ENCODE results near the gene CDH4. TPM values are rescaled to one million over a fixed set of nuclear protein-coding genes. Genes with fewer than 3 reads are reported as not detected.

CDH4 gene
- polyA plus RNA-seq, 4 donors: 0.09 to 4.1 (median 0.25) TPM

DNA sequence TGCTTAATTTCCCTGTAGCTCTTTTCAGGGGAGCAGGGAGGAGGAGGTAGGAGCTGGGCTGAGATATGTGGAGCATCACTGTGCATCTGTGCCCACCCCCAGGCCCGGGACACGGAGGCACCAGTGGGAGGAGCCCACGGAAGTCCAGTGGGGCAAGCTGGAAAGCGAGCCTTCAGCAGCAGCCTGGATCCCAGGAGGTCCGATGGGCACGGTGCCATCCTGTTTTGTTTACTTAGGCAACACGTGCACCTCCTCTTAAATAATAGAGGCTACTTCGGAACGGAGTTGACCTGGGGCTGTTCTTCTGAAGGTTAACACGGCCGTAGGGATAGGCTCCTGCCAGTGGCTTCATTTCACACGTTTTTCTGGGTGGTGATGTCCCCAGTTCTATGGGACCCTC, 51.6 kb downstream of the CDH4 start:
- no peak for FAIRE-seq
- no peaks in the 10 kb centered on the region for H3K27me3 ChIP-seq (ENCODE audit: control insufficient read depth in 3 of 3, insufficient read depth in 3 of 3, low read length in 3 of 3)
- H3K27ac ChIP-seq (ENCODE audit: low read depth in 1 of 3, low read length in 2 of 3): no peak overlapping the region

DNA sequence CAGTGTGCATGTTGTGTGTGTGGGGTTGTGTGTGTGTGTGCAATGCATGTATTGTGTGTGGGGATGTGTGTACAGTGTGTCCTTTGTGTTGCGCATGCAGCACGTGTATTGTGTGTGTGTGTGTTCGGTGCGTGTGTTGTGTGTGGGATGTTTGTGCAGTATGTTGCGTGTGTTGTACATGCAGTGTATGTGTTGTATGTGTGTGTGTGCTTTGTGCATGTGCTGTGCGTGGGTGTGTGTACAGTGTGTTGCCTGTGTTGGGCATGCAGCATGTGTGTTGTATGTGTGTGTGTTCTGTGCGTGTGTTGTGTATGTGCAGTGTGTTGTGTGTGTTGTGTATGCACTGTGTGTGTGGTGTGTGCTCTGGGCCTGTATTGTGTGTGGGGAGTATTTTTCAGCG, 52.7 kb downstream of the CDH4 start:
- Histone ChIP-seq H3K4me3 (ENCODE audit: low read depth in 1 of 3, low read length in 3 of 3) (no peak overlapping the region), H3K27ac (ENCODE audit: low read depth in 1 of 3, low read length in 2 of 3) (no peak overlapping the region), H3K4me1 (ENCODE audit: control insufficient read depth in 3 of 3, insufficient read depth in 2 of 3, low read depth in 1 of 3, low read length in 2 of 3) (no peaks in the 10 kb centered on the region), H3K36me3 (ENCODE audit: control insufficient read depth in 3 of 3, insufficient read depth in 2 of 3, low read depth in 1 of 3, low read length in 3 of 3) (no peaks in the 10 kb centered on the region), H3K27me3 (ENCODE audit: control insufficient read depth in 3 of 3, insufficient read depth in 3 of 3, low read length in 3 of 3) (no peaks in the 10 kb centered on the region), H3K9me3 (ENCODE audit: control insufficient read depth in 2 of 2, insufficient read depth in 1 of 2, low read depth in 1 of 2, low read length in 1 of 2) (no peaks in the 10 kb centered on the region)
- DNase-seq (no peak), FAIRE-seq (no peak)
- 90 to 98% (median 95%) methylated on average over 8 of the region's 8 CpGs for WGBS, 3 donors

More for the DNA sequence above, 51.6 kb downstream of the CDH4 start:
- Histone ChIP-seq H3K4me3 (ENCODE audit: low read depth in 1 of 3, low read length in 3 of 3) (no peak overlapping the region), H3K4me1 (ENCODE audit: control insufficient read depth in 3 of 3, insufficient read depth in 2 of 3, low read depth in 1 of 3, low read length in 2 of 3) (no peaks in the 10 kb centered on the region), H3K36me3 (ENCODE audit: control insufficient read depth in 3 of 3, insufficient read depth in 2 of 3, low read depth in 1 of 3, low read length in 3 of 3) (no peaks in the 10 kb centered on the region), H3K9me3 (ENCODE audit: control insufficient read depth in 2 of 2, insufficient read depth in 1 of 2, low read depth in 1 of 2, low read length in 1 of 2) (no peaks in the 10 kb centered on the region)
- WGBS, 3 donors: 61 to 75% (median 74%) methylated on average over 11 to 12 of the region's 12 CpGs
- DNase-seq: no peak

DNA sequence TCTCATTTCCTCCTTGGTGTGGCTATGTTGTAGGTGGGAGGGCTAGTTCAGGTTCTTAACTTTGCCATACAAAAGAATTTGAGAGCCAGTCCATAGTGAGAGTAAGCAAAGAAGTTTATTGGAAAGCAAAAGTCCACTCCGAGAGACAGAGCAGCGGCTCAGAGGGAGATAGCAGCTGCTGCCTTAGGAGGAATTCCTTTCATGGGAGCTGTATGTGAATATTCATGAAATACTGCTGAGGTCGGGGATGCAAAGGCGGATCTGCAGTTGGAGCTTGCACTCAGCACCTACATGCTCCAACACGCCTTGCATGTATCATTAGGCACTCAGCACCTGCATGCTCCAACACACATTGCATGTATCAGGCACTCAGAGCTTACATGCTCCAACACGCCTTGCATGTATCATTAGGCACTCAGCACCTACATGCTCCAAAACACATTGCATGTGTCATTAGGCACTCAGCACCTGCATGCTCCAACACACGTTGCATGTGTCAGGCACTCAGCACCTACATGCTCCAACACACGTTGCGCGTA, 54.9 kb downstream of the CDH4 start:
- Histone ChIP-seq H3K4me1 (ENCODE audit: control insufficient read depth in 3 of 3, insufficient read depth in 2 of 3, low read depth in 1 of 3, low read length in 2 of 3) (no peaks in the 10 kb centered on the region), H3K36me3 (ENCODE audit: control insufficient read depth in 3 of 3, insufficient read depth in 2 of 3, low read depth in 1 of 3, low read length in 3 of 3) (no peaks in the 10 kb centered on the region), H3K9me3 (ENCODE audit: control insufficient read depth in 2 of 2, insufficient read depth in 1 of 2, low read depth in 1 of 2, low read length in 1 of 2) (no peaks in the 10 kb centered on the region), H3K27ac (ENCODE audit: low read depth in 1 of 3, low read length in 2 of 3) (no peak overlapping the region), H3K27me3 (ENCODE audit: control insufficient read depth in 3 of 3, insufficient read depth in 3 of 3, low read length in 3 of 3) (no peaks in the 10 kb centered on the region), H3K4me3 (ENCODE audit: low read depth in 1 of 3, low read length in 3 of 3) (no peak overlapping the region)
- no peak for DNase-seq
- no peak for FAIRE-seq
- WGBS, 3 donors: 76 to 83% (median 81%) methylated on average over 10 of the region's 10 CpGs

DNA sequence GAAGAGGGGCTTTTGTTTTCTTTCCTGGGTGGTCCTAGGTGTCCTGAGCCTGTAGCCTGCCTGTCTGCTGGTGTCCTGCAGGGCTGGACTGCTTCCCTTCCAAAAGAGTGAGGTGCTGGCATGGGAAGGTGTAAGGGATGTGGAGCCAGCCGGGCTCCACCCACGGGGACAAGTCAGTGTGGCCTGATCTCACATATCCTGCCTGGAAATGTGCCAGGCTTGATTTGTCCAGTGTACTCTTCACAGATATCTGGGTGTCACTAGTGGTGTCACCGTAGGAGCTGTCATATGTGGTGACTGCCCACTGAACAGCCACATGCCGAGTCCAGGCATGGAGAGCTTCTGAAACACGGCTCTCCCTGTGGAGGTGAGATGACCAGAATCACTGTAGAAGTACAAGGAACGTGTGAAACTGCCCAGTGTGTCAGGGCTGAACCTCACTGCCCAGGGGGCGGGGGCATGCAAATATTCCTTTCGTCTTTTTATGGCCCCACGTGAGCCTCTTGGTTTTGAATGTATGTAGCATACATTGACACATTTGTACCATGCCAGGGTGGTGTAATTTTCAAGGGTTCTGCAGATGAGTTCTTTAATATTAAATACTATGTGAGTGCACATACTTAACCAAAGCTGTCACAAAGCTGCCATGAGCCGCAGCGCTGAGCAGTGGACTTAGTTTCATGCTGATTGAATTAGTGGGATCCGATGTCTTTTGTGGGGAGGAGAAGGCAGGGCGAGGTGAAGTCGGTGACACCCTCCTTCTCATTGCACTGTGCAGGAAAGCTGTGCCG, 55.8 kb downstream of the CDH4 start:
- Histone ChIP-seq H3K4me1 (ENCODE audit: control insufficient read depth in 3 of 3, insufficient read depth in 2 of 3, low read depth in 1 of 3, low read length in 2 of 3) (no peaks in the 10 kb centered on the region), H3K27ac (ENCODE audit: low read depth in 1 of 3, low read length in 2 of 3) (no peak overlapping the region), H3K4me3 (ENCODE audit: low read depth in 1 of 3, low read length in 3 of 3) (no peak overlapping the region), H3K36me3 (ENCODE audit: control insufficient read depth in 3 of 3, insufficient read depth in 2 of 3, low read depth in 1 of 3, low read length in 3 of 3) (no peaks in the 10 kb centered on the region), H3K9me3 (ENCODE audit: control insufficient read depth in 2 of 2, insufficient read depth in 1 of 2, low read depth in 1 of 2, low read length in 1 of 2) (no peaks in the 10 kb centered on the region), H3K27me3 (ENCODE audit: control insufficient read depth in 3 of 3, insufficient read depth in 3 of 3, low read length in 3 of 3) (no peaks in the 10 kb centered on the region)
- peak in 1 of 2 donors; percentile 1 for DNase-seq
- FAIRE-seq: no peak
- WGBS, 3 donors: 60 to 65% (median 62%) methylated on average over 15 of the region's 15 CpGs

DNA sequence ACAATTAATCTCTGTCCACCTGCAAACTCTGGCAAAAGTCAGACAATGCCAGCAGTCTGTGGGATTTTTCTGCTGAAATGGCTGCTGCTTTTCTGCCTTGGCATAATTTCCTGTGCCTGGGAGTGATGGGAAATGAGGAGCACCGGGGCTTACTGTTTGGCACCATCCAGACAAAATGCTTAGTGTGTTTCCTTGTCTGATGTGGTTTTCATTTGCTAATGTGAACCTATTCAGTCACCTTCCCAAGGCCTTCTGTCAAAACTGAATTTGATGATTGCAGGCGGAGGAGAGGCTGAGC, 56.4 kb downstream of the CDH4 start:
- H3K4me1 ChIP-seq (ENCODE audit: control insufficient read depth in 3 of 3, insufficient read depth in 2 of 3, low read depth in 1 of 3, low read length in 2 of 3): no peaks in the 10 kb centered on the region
- H3K4me3 ChIP-seq (ENCODE audit: low read depth in 1 of 3, low read length in 3 of 3): no peak overlapping the region
- no peaks in the 10 kb centered on the region for H3K36me3 ChIP-seq (ENCODE audit: control insufficient read depth in 3 of 3, insufficient read depth in 2 of 3, low read depth in 1 of 3, low read length in 3 of 3)
- no peak for DNase-seq
- no peak for FAIRE-seq
- no peaks in the 10 kb centered on the region for H3K27me3 ChIP-seq (ENCODE audit: control insufficient read depth in 3 of 3, insufficient read depth in 3 of 3, low read length in 3 of 3)
- no peak overlapping the region for H3K27ac ChIP-seq (ENCODE audit: low read depth in 1 of 3, low read length in 2 of 3)
- 51 to 60% (median 57%) methylated on average over 2 of the region's 2 CpGs for WGBS, 3 donors
- H3K9me3 ChIP-seq (ENCODE audit: control insufficient read depth in 2 of 2, insufficient read depth in 1 of 2, low read depth in 1 of 2, low read length in 1 of 2): no peaks in the 10 kb centered on the region

DNA sequence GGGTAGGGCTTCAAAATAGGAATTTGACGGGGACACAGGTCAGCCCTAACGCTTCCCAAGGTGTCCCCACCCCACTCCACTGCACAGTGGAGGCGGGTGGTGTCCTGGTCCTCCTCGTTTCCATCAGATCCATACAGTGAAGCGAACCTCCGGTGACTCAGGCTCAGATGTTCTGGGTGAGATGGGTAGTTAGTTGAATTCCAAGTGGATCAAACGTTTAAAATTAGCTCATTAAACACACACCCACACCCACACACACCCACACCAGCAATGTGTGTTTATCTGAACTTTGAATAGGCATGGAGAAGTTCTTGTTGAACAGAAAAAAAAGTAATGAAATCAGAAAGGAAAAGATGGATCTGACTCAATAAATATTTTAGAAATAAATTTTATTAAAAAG, 58.9 kb downstream of the CDH4 start:
- Histone ChIP-seq H3K36me3 (ENCODE audit: control insufficient read depth in 3 of 3, insufficient read depth in 2 of 3, low read depth in 1 of 3, low read length in 3 of 3) (no peaks in the 10 kb centered on the region), H3K9me3 (ENCODE audit: control insufficient read depth in 2 of 2, insufficient read depth in 1 of 2, low read depth in 1 of 2, low read length in 1 of 2) (no peaks in the 10 kb centered on the region), H3K27ac (ENCODE audit: low read depth in 1 of 3, low read length in 2 of 3) (no peak overlapping the region), H3K4me3 (ENCODE audit: low read depth in 1 of 3, low read length in 3 of 3) (no peak overlapping the region), H3K4me1 (ENCODE audit: control insufficient read depth in 3 of 3, insufficient read depth in 2 of 3, low read depth in 1 of 3, low read length in 2 of 3) (no peaks in the 10 kb centered on the region), H3K27me3 (ENCODE audit: control insufficient read depth in 3 of 3, insufficient read depth in 3 of 3, low read length in 3 of 3) (no peaks in the 10 kb centered on the region)
- DNase-seq (no peak), FAIRE-seq (no peak)
- 22 to 54% (median 50%) methylated on average over 7 of the region's 7 CpGs for WGBS, 3 donors

DNA sequence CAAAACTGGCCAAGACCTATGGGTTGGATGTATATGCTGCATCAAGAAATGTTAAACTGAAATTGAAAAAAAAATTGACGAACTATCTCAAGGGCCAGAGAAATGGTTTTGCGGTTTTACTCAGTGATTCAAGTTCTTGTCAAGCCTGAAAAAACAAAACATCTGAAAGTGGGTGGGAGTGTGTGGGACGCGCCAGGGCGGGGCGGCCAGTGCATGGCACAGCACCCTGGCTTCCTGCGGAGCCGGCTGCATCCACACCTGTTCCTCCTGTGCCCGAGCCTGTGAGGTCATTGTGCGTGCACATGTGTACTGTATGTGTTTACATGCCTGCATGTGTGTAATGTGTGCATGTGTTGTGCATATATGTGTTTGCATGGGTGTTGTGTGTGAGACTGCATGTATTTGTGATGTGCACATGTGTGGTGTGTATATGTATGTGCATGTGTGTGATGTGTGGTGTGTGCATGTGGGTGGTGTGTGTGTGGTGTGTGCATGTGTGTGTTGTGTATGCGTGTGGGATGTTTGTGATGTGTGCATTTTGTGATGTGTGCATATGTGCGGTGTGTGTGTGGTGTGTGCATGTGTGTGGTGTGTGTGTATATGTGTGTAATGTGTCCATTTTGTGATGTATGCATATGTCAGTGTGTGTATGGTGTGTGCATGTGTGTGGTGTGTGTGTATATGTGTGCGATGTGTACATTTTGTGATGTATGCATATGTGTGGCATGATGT, 59.8 kb downstream of the CDH4 start:
- no peak for DNase-seq
- FAIRE-seq: no peak
- no peaks in the 10 kb centered on the region for H3K27me3 ChIP-seq (ENCODE audit: control insufficient read depth in 3 of 3, insufficient read depth in 3 of 3, low read length in 3 of 3)
- H3K4me1 ChIP-seq (ENCODE audit: control insufficient read depth in 3 of 3, insufficient read depth in 2 of 3, low read depth in 1 of 3, low read length in 2 of 3): no peaks in the 10 kb centered on the region
- H3K4me3 ChIP-seq (ENCODE audit: low read depth in 1 of 3, low read length in 3 of 3): no peak overlapping the region
- WGBS, 3 donors: 83 to 88% (median 86%) methylated on average over 13 of the region's 13 CpGs
- no peak overlapping the region for H3K27ac ChIP-seq (ENCODE audit: low read depth in 1 of 3, low read length in 2 of 3)
- no peaks in the 10 kb centered on the region for H3K9me3 ChIP-seq (ENCODE audit: control insufficient read depth in 2 of 2, insufficient read depth in 1 of 2, low read depth in 1 of 2, low read length in 1 of 2)
- H3K36me3 ChIP-seq (ENCODE audit: control insufficient read depth in 3 of 3, insufficient read depth in 2 of 3, low read depth in 1 of 3, low read length in 3 of 3): no peaks in the 10 kb centered on the region

DNA sequence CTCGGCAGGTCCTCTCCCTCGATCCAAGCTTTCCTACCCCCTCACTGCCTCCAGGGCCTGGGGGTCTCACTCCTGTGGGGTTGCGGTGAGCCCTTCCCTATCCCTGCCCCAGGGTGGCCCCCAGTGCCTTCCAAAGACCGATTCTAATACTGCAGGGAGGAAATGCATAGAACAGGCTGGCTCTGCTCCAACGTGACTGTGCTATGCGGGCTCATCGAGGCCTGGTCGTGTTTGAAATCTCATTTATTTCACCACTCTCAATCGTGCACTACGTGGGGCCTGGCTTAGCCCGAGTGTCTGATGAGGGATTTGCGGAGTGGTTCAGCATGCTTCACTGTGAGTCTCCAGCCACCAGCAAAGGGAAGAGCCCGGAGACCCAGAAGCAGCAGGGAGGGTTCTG, 60.9 kb downstream of the CDH4 start:
- Histone ChIP-seq H3K4me3 (ENCODE audit: low read depth in 1 of 3, low read length in 3 of 3) (no peak overlapping the region), H3K36me3 (ENCODE audit: control insufficient read depth in 3 of 3, insufficient read depth in 2 of 3, low read depth in 1 of 3, low read length in 3 of 3) (no peaks in the 10 kb centered on the region), H3K9me3 (ENCODE audit: control insufficient read depth in 2 of 2, insufficient read depth in 1 of 2, low read depth in 1 of 2, low read length in 1 of 2) (no peaks in the 10 kb centered on the region), H3K27ac (ENCODE audit: low read depth in 1 of 3, low read length in 2 of 3) (no peak overlapping the region), H3K4me1 (ENCODE audit: control insufficient read depth in 3 of 3, insufficient read depth in 2 of 3, low read depth in 1 of 3, low read length in 2 of 3) (no peaks in the 10 kb centered on the region), H3K27me3 (ENCODE audit: control insufficient read depth in 3 of 3, insufficient read depth in 3 of 3, low read length in 3 of 3) (no peaks in the 10 kb centered on the region)
- DNase-seq (no peak), FAIRE-seq (no peak)
- WGBS, 3 donors: 61 to 71% (median 63%) methylated on average over 13 of the region's 13 CpGs
